Mesenchymal stem cell (in vitro differentiated cells and primary cell): Measurements from ENCODE around the gene HIRA.

Experiments
- DNase-seq: peaks from one replicate; pipeline ENCODE4 v3.0.0-alpha.2; 2013
- H2AFZ ChIP-seq: one replicate; pipeline ENCODE4 v1.6.1; 2013; ENCODE audit warnings: low read depth, mild to moderate bottlenecking, control low read depth, inconsistent platforms, low read length, moderate library complexity
- H2AK5ac ChIP-seq: 2 replicates; pipeline ENCODE4 v1.6.1; 2013; ENCODE audit warnings: low read length, moderate library complexity, mild to moderate bottlenecking, inconsistent platforms; ENCODE audit not compliant: severe bottlenecking
- H2BK120ac ChIP-seq: one replicate; pipeline ENCODE4 v1.6.1; 2013; ENCODE audit warnings: low read depth, mild to moderate bottlenecking, inconsistent platforms, low read length, moderate library complexity
- H2BK12ac ChIP-seq, 2 experiments: one replicate each; pipeline ENCODE4 v1.6.1; 2013; ENCODE audit warnings: inconsistent platforms in 2 of 2, low read length in 2 of 2, mild to moderate bottlenecking in 2 of 2, moderate library complexity in 2 of 2, control low read depth in 1 of 2
- H2BK15ac ChIP-seq: one replicate; pipeline ENCODE4 v1.6.1; 2013; ENCODE audit warnings: mild to moderate bottlenecking, low read depth, inconsistent platforms; ENCODE audit not compliant: poor library complexity, severe bottlenecking
- H2BK5ac ChIP-seq: 2 replicates; pipeline ENCODE4 v1.6.1; 2013; ENCODE audit warnings: low read depth, mild to moderate bottlenecking, low read length, control low read depth, inconsistent platforms; ENCODE audit not compliant: poor library complexity, severe bottlenecking
- H3K14ac ChIP-seq, 2 experiments: one replicate each; pipeline ENCODE4 v1.6.1; 2013; ENCODE audit warnings: inconsistent platforms in 2 of 2, low read length in 2 of 2, control low read depth in 1 of 2, mild to moderate bottlenecking in 1 of 2, moderate library complexity in 1 of 2
- H3K18ac ChIP-seq, 2 experiments: one replicate each; pipeline ENCODE4 v1.6.1; 2013; ENCODE audit warnings: inconsistent platforms in 2 of 2, low read length in 2 of 2, control low read depth in 1 of 2, low read depth in 1 of 2, mild to moderate bottlenecking in 1 of 2
- H3K23ac ChIP-seq, 2 experiments: one replicate each; pipeline ENCODE4 v1.6.1; 2013; ENCODE audit warnings: inconsistent platforms in 2 of 2, low read length in 2 of 2, mild to moderate bottlenecking in 2 of 2, moderate library complexity in 2 of 2, control low read depth in 1 of 2
- H3K27ac ChIP-seq: 2 replicates; pipeline ENCODE4 v1.5.1; 2013; ENCODE audit warnings: mild to moderate bottlenecking, moderate library complexity, low read length, control low read depth, inconsistent platforms; ENCODE audit not compliant: poor library complexity, severe bottlenecking
- H3K27me3 ChIP-seq, 2 experiments: 2 replicates each; pipeline versions ENCODE4 v1.6.1 to v1.7.0; 2013; ENCODE audit warnings: low read length in 2 of 2, mild to moderate bottlenecking in 2 of 2, moderate library complexity in 2 of 2, control low read depth in 1 of 2, inconsistent platforms in 1 of 2; ENCODE audit not compliant: control insufficient read depth in 1 of 2, insufficient read depth in 1 of 2
- H3K36me3 ChIP-seq, 2 experiments: 2 replicates each; pipeline versions ENCODE4 v1.6.1 to v1.7.0; 2013; ENCODE audit warnings: low read length in 2 of 2, control low read depth in 1 of 2, inconsistent platforms in 1 of 2, low read depth in 1 of 2, mild to moderate bottlenecking in 1 of 2; ENCODE audit not compliant: insufficient read depth in 2 of 2, control insufficient read depth in 1 of 2
- H3K4ac ChIP-seq, 2 experiments: one replicate each; pipeline ENCODE4 v1.6.1; 2013; ENCODE audit warnings: inconsistent platforms in 2 of 2, low read length in 2 of 2, mild to moderate bottlenecking in 2 of 2, moderate library complexity in 2 of 2, control low read depth in 1 of 2, low read depth in 1 of 2
- H3K4me1 ChIP-seq: 2 replicates; pipeline ENCODE4 v1.6.1; 2013; ENCODE audit warnings: low read depth, low read length, control low read depth; ENCODE audit not compliant: control insufficient read depth, insufficient read depth
- H3K4me2 ChIP-seq: 2 replicates; pipeline ENCODE4 v1.6.1; 2013; ENCODE audit warnings: low read length, mild to moderate bottlenecking, inconsistent platforms; ENCODE audit not compliant: poor library complexity, severe bottlenecking
- H3K4me3 ChIP-seq, 2 experiments: 2 replicates each; pipeline versions ENCODE4 v1.5.1 to v1.7.0; 2013; ENCODE audit warnings: low read length in 2 of 2, mild to moderate bottlenecking in 2 of 2, control low read depth in 1 of 2, low read depth in 1 of 2; ENCODE audit not compliant: insufficient read depth in 1 of 2
- H3K79me1 ChIP-seq: replicated peaks from 2 replicates; pipeline ENCODE4 v1.6.1; 2013; ENCODE audit warnings: mild to moderate bottlenecking, control low read depth, low read length, inconsistent platforms; ENCODE audit not compliant: poor library complexity, severe bottlenecking
- H3K9ac ChIP-seq: 2 replicates; pipeline ENCODE4 v1.7.0; 2013; ENCODE audit warnings: mild to moderate bottlenecking, low read length, moderate library complexity
- H3K9me3 ChIP-seq: 2 replicates; pipeline ENCODE4 v1.7.0; 2013; ENCODE audit warnings: mild to moderate bottlenecking, low read length; ENCODE audit not compliant: control insufficient read depth
- H4K8ac ChIP-seq: one replicate; pipeline ENCODE4 v1.6.1; 2013; ENCODE audit warnings: inconsistent platforms, mild to moderate bottlenecking, low read length, moderate library complexity
- H4K91ac ChIP-seq: one replicate; pipeline ENCODE4 v1.6.1; 2013; ENCODE audit warnings: mild to moderate bottlenecking, low read length, inconsistent platforms
- WGBS: methylation state at CpG from one replicate; pipeline ENCODE4 v1.1.7; 2013; ENCODE audit warnings: mixed read lengths; 5-methylcytosine and 5-hydroxymethylcytosine counted together

HIRA gene

DNA sequence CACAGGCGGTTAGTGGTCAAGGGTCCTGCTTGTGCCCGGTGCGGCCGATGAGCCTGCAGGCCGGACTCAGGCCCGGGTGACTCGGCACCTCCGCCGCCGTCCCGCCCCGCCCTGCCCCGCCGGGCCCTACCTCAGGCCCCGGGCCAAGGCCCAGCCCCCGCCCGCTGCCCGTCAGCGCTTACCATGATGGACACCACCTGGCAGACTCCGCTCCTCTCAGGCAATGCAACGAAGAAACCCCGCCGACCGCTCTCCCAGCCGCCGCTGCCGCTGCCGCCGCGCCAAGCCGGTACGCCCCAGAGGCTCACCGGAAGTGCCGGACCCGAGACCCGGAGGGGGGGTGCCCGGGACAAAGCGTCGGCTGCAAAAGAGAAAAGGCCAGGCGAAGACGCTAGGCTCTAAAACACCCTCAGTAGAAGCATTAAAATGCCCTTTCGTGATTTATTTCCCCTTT is 47.4 kb upstream of the HIRA start, which contains the start of gene UFD1:
TSS of gene UFD1 (minus strand) at position 293 of the 454 bp plus-strand sequence. CDS start at position 185, 108 bp downstream.
- H3K79me1 ChIP-seq: peaks cover 9% of the 10 kb centered on the region
- peak within 1 kb of the TSS; percentile 97 for H3K9ac ChIP-seq
- no peaks in the 10 kb centered on the region for H3K27me3 ChIP-seq
- peak within 1 kb of the TSS; percentile 5 to 44 for H3K4ac ChIP-seq
- H2AK5ac ChIP-seq: no peak within 1 kb of the TSS
- H3K36me3 ChIP-seq: peaks cover 9 to 18% of the 10 kb centered on the region in 2 experiments
- H3K14ac ChIP-seq: peak within 1 kb of the TSS in 1 of 2 experiments; percentile 66
- peak within 1 kb of the TSS; percentile 78 for H2BK15ac ChIP-seq
- no peak within 1 kb of the TSS for H3K23ac ChIP-seq
- peak within 1 kb of the TSS; percentile 76 to 98 for H3K4me3 ChIP-seq
- peak within 1 kb of the TSS; percentile 96 for H3K27ac ChIP-seq
- peak within 1 kb of the TSS; percentile 89 for H2AFZ ChIP-seq
- peak within 1 kb of the TSS; percentile 93 for H4K91ac ChIP-seq
- peak within 1 kb of the TSS; percentile 99 for H2BK5ac ChIP-seq
- whole genome bisulfite sequencing: under 1% methylated on average over 24 of the region's 42 CpGs
- H2BK12ac ChIP-seq: no peak within 1 kb of the TSS
- peak; percentile 93 for DNase-seq
- no peaks in the 10 kb centered on the region for H3K9me3 ChIP-seq
- H3K4me1 ChIP-seq: peaks cover 4% of the 10 kb centered on the region
- peak within 1 kb of the TSS; percentile 86 for H2BK120ac ChIP-seq
- peak within 1 kb of the TSS; percentile 89 for H3K4me2 ChIP-seq
- peak within 1 kb of the TSS; percentile 48 to 99 for H3K18ac ChIP-seq
- H4K8ac ChIP-seq: peak within 1 kb of the TSS; percentile 98

DNA sequence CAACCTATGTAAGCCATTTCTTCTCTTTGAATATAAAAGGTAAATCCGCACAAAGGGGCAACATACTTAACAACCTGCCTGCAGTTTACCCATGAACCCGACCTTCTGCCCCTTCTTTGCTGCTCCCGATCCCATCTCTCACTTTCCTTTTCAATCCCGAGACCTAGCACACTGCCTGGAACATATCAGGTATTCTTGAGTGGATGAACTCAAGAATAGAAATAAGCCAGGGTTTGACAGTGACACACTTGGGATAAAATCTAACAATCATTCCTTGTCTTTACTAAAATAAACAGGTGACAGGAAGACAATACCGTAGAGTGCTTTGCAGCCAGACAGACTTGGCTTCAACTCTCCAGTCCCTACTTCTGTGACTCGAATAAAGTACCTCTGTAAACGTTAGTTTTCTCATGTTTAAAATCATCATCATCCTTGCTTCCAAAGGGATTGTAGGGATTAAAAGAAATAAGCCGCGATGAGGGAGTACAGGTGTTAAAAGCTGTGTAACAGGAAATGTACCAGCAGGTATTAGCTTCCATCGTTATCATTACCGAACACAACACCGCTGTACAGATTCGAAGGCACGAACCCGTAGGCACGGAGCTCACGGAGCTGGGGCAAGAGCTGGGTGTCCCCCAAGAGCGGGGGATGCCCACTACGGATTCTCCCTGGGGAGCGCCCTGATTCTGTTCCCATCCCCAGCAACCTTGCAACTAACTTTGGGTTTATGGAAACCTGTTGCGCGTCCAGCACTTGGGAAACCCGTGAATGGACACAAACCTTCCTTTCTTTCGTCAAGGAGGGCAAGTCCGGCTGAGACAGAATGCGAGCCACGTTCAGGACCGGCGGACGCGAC is 46.7 kb upstream of the HIRA start:
- Histone ChIP-seq H3K18ac (peak overlapping the region in 1 of 2 experiments; percentile 44), H3K4me2 (peak overlapping the region; percentile 61), H3K27me3 (no peaks in the 10 kb centered on the region), H3K9ac (peak overlapping the region; percentile 97), H3K14ac (peak overlapping the region in 1 of 2 experiments; percentile 63), H2BK12ac (no peak overlapping the region), H3K4me1 (peaks cover 4% of the 10 kb centered on the region), H3K4me3 (peak overlapping the region; percentile 76 to 98), H3K4ac (peak overlapping the region in 1 of 2 experiments; percentile 5), H3K36me3 (peaks cover 16 to 24% of the 10 kb centered on the region in 2 experiments), H3K27ac (peak overlapping the region; percentile 11), H4K8ac (no peak overlapping the region), H2BK5ac (no peak overlapping the region), H2BK15ac (peak overlapping the region; percentile 78), H2AFZ (peak overlapping the region; percentile 86), H3K23ac (no peak overlapping the region), H2AK5ac (no peak overlapping the region), H3K79me1 (peaks cover 15% of the 10 kb centered on the region), H2BK120ac (peak overlapping the region; percentile 76), H4K91ac (no peak overlapping the region), H3K9me3 (no peaks in the 10 kb centered on the region)
- peak; percentile 25 for DNase-seq
- 2% methylated on average over 28 of the region's 31 CpGs for WGBS

- Histone ChIP-seq H3K9me3 (no peaks in the 10 kb centered on the region), H3K9ac (peak overlapping the region; percentile 97), H3K18ac (no peak overlapping the region), H3K27ac (no peak overlapping the region), H2BK120ac (no peak overlapping the region), H2BK5ac (no peak overlapping the region), H3K4me3 (peak overlapping the region in 1 of 2 experiments; percentile 98), H2BK15ac (no peak overlapping the region), H3K79me1 (peaks cover 22% of the 10 kb centered on the region), H2AK5ac (no peak overlapping the region), H4K8ac (no peak overlapping the region), H3K36me3 (peaks cover 22 to 32% of the 10 kb centered on the region in 2 experiments), H3K4me1 (peaks cover 4% of the 10 kb centered on the region), H3K27me3 (no peaks in the 10 kb centered on the region), H2BK12ac (no peak overlapping the region), H4K91ac (no peak overlapping the region), H3K14ac (no peak overlapping the region), H3K4ac (no peak overlapping the region), H3K4me2 (peak overlapping the region; percentile 61), H2AFZ (no peak overlapping the region), H3K23ac (no peak overlapping the region)
- WGBS: 53% methylated on average over 3 of the region's 5 CpGs
- no peak for DNase-seq
Observed at GRCh38 chr22:19477321-19478044, 46.0 kb upstream of the HIRA start.

- WGBS: 100% methylated on average over 2 of the region's 3 CpGs
- no peak for DNase-seq
- peak overlapping the region; percentile 13 for H3K9ac ChIP-seq
- no peak overlapping the region for H3K27ac ChIP-seq
- H3K79me1 ChIP-seq: peaks cover 33% of the 10 kb centered on the region
- no peak overlapping the region for H4K91ac ChIP-seq
- peak overlapping the region; percentile 16 to 97 for H3K23ac ChIP-seq
- no peak overlapping the region for H2AFZ ChIP-seq
- no peak overlapping the region for H2AK5ac ChIP-seq
- H3K4ac ChIP-seq: no peak overlapping the region
- H2BK12ac ChIP-seq: no peak overlapping the region
- H3K36me3 ChIP-seq: peaks cover 35 to 47% of the 10 kb centered on the region in 2 experiments
- no peaks in the 10 kb centered on the region for H3K9me3 ChIP-seq
- H3K4me1 ChIP-seq: peaks cover 4% of the 10 kb centered on the region
- no peak overlapping the region for H4K8ac ChIP-seq
- no peak overlapping the region for H2BK15ac ChIP-seq
- H2BK120ac ChIP-seq: no peak overlapping the region
- H3K4me2 ChIP-seq: no peak overlapping the region
- no peaks in the 10 kb centered on the region for H3K27me3 ChIP-seq
- H2BK5ac ChIP-seq: no peak overlapping the region
- H3K14ac ChIP-seq: no peak overlapping the region
- H3K4me3 ChIP-seq: no peak overlapping the region
- no peak overlapping the region for H3K18ac ChIP-seq
Observed at GRCh38 chr22:19476023-19476422, 44.5 kb upstream of the HIRA start.
